PC-3 (cell line): ENCODE data around the gene SYDE1.

ENCODE experiments used
- EZH2phosphoT487 ChIP-seq: fragments of 300-600 bp; sonication (generic); IDR thresholded peaks from 2 replicates; pipeline ENCODE4 v1.6.1; 2018; ENCODE audit warnings: mild to moderate bottlenecking, antibody characterized with exemption, low read length, borderline replicate concordance
- TF ChIP-seq, protein P1 (sequence below): fragments of 300-600 bp; sonication (generic); conservative IDR thresholded peaks from 2 replicates; pipeline ENCODE4 v1.5.1; 2017; ENCODE audit warnings: antibody characterized with exemption, low read depth, mild to moderate bottlenecking, low read length

DNA sequence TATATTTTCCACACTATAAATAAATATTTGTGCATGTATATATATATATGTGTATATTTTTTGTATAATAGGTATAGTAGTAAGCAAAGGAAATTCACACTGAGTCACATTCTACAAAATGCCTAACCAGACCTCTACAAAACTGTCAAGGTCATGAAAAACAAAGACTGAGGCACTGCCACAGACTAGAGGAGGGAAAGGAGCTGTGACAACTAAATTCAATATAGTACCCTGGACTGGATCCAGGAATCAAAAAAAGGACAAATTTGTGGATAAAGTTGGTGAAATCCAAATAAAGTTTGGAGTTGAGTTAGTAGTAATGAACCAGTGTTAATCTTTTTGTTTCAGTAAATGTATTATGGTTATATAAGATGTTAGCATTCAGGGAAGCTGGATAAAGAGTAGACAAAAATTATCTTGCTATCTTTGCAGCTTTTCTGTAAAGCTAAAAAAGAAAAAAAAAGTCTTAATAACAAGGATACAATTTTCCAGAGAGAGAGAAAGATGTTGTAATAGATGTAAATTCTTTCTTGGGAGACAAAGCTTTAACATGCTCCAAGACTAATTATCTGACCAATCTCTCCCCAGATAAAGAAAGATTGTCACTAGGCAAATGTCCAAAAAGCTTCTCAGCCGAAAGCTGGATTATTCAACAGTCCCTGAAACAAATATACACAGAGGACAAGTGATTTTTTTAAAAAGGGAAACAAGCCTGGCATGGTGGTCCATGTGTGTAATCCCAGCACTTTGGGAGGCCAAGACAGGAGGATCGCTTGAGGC lies 19.1 kb downstream of the SYDE1 start:
- TF ChIP-seq, protein P1, sequence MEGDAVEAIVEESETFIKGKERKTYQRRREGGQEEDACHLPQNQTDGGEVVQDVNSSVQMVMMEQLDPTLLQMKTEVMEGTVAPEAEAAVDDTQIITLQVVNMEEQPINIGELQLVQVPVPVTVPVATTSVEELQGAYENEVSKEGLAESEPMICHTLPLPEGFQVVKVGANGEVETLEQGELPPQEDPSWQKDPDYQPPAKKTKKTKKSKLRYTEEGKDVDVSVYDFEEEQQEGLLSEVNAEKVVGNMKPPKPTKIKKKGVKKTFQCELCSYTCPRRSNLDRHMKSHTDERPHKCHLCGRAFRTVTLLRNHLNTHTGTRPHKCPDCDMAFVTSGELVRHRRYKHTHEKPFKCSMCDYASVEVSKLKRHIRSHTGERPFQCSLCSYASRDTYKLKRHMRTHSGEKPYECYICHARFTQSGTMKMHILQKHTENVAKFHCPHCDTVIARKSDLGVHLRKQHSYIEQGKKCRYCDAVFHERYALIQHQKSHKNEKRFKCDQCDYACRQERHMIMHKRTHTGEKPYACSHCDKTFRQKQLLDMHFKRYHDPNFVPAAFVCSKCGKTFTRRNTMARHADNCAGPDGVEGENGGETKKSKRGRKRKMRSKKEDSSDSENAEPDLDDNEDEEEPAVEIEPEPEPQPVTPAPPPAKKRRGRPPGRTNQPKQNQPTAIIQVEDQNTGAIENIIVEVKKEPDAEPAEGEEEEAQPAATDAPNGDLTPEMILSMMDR, result no peak
- TF ChIP-seq EZH2phosphoT487, result no peak
